Endometrium (tissue), 2 donors: ENCODE data around the gene ZNF211.

Source experiments
- FAIRE-seq: peaks from 2 replicates; lab custom pipeline; 2012; peaks lifted over from hg19 to GRCh38; lab: Jason Lieb, UNC
- donor health status: control.
- donor health status: control.

The ZNF211 gene

DNA sequence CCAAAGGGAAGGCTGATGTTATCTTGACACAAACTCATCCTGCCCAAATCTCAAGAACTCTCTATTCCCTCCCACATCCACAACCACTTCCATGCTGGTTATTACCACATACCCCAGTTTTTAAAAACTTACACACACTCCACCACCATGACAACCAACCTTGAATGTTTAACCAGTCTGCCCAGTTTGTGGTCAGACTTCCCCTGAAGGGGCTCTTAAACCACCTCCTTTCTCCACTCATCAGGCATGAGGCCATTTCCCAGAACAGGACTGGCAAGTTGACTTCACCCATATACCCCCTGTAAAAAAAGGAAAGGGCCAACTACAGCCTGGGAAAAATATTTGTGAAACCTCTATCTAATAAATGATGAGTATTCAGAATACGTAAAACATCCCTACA lies 23.4 kb downstream of the ZNF211 start:
- no peak for FAIRE-seq

DNA sequence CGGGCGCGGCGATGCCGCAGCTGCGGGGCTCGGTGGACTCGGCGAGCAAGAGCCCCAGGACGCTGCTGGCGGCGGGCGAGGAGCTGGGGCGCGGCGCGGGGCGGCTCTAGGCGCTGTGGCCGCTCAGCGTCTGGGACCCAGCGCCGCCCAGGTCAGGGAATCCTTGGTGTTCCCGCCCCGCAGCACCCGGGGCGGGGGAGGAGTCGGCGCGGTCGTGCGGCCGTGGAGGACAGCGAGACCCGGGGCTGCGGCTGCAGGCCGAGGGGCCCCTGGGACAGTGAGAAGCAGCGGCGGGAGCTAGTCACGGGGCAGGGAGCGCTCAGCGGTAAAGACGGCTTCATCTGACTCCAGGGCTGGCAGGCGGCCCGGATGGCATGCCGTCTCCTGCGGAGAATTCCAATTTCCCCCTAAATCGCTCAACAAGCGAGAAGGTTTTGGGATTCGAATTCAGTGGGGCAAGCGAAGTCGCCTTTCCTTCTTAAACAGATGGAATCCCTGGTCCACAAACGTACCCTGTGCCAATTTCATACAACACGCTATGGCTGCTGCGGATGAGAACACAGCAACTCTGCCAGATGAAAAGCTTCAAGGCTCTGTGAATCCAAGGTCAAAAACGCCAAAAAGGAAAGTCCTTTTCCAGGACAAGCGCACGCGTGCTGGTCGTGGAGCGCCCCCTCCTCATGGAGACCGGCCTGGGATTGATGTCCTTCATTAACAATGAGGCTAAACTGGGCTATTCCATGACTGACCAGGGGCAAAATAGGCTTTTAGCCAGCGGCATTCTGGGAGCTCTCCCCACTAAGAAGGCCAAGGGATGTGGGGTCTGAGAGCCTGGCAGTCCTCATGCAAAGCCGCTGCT lies 31.5 kb downstream of the ZNF211 start:
- no peak for FAIRE-seq

DNA sequence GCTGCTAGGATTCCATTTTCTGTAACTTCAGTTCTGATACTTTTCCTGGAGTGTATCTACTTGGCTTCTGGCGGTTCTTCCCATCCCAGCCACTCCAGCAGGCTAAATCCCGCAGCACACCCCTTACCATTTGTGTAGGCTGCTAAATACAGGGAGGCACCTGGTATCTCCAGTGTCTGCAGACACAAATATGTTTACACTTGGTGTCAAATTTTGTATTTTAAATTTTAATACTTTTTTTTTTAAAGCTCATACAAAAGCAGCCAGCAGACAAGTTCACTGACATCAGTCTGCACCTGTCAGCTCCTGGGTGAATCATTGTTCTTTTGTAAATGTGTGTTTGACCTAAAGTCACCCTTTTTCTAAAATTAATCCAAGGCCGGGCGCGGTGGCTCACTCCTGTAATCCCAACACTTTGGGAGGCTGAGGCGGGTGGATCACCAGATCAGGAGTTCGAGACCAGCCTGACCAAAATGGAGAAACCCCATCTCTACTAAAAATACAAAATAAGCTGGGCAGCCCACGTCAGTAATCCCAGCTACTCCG lies 32.4 kb downstream of the ZNF211 start:
- FAIRE-seq: no peak

- no peak for FAIRE-seq
These were observed 34.3 kb downstream of the ZNF211 start for GRCh38 chr19:57667228-57667627.

DNA sequence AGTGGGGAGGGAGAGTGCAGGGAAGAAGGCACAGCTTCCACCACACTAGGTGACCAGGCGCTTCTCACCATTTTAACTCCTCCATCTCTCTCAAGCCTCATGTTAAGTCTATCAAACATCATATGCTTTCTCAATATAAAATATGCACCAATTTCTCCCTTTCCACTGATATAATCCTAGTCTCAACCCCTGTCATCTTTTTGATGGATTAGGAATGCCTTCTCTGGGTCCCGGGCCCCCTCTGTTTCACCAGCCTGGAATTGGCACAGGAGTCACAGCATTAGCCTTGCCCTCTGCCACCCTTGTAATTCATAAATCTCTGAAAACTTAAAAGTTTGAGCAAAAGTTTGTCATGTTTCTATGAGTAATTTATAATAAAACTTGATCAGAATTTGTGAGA lies 35.7 kb downstream of the ZNF211 start, which contains the start of gene ZSCAN4:
Gene ZSCAN4, plus strand, starts transcription at position 301 of the 400 bp plus-strand sequence. CDS start 7,211 bp downstream, outside the sequence.
- FAIRE-seq: no peak

DNA sequence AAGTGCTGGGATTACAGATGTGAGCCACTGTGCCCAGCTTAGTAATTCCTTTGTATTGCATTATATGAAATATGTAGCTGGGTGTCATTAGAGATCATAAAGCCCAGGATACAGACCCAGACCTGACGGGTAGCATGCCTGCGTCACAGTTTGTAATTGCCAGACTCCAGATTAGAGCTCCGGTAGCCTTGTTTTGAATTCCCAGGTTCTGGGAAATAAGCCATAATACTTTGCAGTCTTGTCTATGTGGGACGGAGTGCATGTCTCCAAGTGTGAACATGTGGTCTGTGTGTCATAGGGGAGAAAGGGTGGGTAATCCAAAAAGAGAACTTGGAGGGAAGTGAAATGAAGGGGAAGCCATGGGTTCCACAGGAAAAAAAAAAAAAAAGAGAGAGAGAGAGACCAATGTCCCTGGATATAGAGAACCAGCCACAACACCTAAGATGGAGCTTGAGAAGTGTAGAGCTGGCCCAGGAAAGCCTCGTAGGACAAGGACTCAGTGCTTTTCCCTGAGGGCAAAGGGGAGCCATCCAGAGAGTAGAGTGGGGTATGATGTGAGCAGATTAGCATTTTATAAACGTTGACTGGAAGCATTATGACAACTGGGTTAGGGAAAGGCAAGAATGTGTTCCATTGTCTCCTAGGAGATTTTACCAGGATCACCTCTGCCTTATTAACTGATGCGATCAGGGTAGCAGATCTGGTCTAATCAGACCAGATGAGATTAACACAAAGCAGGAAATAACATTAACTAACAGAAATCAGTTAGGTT lies 38.3 kb downstream of the ZNF211 start:
- no peak for FAIRE-seq

DNA sequence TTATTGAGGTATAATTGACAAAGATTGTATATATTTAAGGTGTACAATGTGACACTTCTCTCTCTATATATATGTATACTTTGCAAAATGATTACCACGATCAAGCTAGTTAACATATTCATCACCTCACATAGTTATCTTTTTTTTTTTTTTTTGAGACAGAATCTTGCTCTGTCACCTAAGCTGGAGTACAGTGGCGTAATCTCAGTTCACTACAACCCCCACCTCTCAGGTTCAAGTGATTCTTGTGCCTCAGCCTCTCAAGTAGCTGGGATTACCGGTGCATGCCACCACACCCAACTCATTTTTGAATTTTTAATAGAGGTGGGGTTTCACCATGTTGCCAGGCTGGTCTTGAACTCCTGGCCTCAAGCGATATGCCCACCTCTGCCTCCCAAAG lies 39.5 kb downstream of the ZNF211 start:
- FAIRE-seq: no peak

GRCh38 chr19:57675881-57676280 lies 42.9 kb downstream of the ZNF211 start:
- no peak for FAIRE-seq

GRCh38 chr19:57682226-57682766 lies 49.3 kb downstream of the ZNF211 start:
- no peak for FAIRE-seq

DNA sequence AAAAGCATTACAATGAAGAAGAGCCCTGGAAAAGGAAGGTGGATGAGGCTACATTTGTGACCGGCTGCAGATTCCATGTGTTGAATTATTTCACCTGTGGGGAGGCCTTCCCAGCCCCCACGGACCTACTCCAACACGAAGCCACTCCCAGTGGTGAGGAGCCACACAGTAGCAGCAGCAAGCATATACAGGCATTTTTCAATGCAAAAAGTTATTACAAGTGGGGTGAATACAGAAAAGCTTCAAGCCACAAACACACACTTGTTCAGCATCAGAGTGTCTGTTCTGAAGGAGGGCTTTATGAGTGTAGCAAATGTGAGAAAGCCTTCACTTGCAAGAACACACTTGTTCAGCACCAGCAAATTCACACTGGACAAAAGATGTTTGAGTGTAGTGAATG lies 53.8 kb downstream of the ZNF211 start:
- no peak for FAIRE-seq

GRCh38 chr19:57687363-57688010 lies 54.5 kb downstream of the ZNF211 start:
- FAIRE-seq: no peak

- no peak for FAIRE-seq
These were observed 55.2 kb downstream of the ZNF211 start for GRCh38 chr19:57688011-57688763.

DNA sequence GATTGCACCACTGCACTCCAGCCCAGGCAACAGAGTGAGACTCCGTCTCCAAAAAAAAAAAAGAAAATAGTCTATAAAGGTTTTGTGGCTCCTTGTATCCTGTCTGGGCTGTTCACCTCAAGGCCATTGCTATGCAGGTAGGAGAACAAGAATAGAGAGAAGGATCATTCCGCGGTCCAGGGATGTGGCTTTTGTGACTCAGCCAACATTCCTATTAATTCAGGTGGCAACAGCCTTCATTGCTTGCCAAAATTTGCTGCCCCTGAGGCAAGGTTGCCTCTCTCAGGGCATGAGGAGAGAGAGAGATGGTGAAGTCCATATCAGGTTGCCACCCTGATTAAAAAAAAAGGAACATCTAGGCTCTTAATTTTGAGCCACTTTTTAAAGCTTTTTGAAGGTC lies 56.8 kb downstream of the ZNF211 start:
- FAIRE-seq: no peak
